NCI-H446 (cell line): ENCODE measurements around the gene AGRN.
"Not testable (repeated sequence)": the region's sequence is repeated elsewhere in the genome, so short reads cannot be mapped to it uniquely, and the experiment has no call there.

ENCODE experiments used
- DNase-seq, 2 experiments: peaks; one replicate each; lab custom pipeline; 2025; lab: John Stamatoyannopoulos, UW

Gene AGRN

GRCh38 chr1:1001057-1001783, 18.7 kb upstream of the AGRN start:
- DNase-seq = peak in 1 of 2 experiments; percentile 60

GRCh38 chr1:1003618-1004419, 16.1 kb upstream of the AGRN start:
- no peak for DNase-seq

DNA sequence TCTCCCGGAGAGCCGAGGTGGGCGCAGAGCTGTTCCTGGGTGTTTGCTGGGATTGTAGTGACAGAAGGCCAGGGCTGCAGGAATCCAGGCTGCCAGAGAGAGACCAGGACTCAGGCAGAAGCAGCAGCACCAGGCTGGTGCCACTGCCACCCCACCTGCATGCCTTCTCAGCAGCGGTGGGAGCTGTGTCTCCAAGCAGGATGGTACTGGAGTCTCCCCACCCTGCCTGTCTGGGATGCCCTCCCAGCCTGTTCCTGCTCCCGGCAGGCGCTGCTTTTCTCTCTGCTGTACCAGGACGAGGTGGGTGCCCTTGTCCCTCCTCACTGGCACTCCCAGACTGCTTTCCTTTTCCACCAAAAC, 15.5 kb upstream of the AGRN start:
- DNase-seq = no peak

DNA sequence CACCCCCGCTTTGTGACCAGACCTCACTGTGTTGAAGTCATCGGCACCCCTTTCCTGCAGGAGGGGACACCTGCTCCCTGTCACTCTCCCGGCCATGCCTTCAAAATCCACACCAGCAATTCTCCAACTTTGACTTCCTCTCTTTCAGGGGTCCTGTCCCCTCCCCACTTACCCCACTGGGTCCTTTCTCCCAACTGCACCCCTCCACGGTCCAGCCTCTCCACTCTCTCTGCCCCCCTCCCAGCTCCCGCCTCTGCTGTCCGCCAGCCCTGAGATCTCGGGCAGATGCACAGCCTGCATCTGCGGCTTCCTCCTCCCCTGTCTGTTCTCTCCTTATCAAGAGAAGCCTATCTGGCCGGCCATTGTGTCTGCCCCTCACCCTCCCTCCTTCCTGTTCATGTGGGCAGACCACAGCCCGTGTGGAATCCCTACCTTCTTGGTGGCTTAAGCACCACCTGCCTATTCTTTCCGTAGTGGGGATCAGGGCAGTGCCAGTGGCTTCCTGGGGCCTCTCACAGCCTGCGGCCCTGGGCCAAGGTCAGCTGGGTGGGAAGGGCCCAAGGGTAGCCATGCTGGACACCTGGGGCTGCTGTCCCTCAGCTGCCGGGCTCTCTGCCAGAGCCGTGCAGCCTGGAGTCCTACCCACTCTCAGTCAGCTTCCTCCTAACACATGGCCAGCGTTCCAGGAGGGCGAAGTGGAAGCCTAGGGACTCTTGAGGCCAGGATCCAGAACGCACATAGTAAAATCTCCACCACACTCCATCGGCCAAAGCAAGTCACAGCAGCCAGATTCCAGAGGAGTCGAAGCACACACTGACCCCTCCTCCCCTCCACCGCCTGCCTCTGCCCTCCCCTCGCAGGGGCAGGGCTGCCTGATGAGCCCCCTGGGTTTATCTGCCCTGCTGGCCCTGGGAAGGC, 14.9 kb upstream of the AGRN start:
- DNase-seq = no peak

GRCh38 chr1:1005774-1006304, 14.1 kb upstream of the AGRN start:
- DNase-seq = no peak

GRCh38 chr1:1006305-1007159, 13.4 kb upstream of the AGRN start:
- no peak for DNase-seq

GRCh38 chr1:1010131-1010530, 9.8 kb upstream of the AGRN start:
- DNase-seq = not testable (repeated sequence)

- DNase-seq = no peak
These were observed 8.4 kb upstream of the AGRN start for GRCh38 chr1:1011396-1011949.

- not testable (repeated sequence) for DNase-seq
These were observed 7.2 kb upstream of the AGRN start for GRCh38 chr1:1012736-1013104.

DNA sequence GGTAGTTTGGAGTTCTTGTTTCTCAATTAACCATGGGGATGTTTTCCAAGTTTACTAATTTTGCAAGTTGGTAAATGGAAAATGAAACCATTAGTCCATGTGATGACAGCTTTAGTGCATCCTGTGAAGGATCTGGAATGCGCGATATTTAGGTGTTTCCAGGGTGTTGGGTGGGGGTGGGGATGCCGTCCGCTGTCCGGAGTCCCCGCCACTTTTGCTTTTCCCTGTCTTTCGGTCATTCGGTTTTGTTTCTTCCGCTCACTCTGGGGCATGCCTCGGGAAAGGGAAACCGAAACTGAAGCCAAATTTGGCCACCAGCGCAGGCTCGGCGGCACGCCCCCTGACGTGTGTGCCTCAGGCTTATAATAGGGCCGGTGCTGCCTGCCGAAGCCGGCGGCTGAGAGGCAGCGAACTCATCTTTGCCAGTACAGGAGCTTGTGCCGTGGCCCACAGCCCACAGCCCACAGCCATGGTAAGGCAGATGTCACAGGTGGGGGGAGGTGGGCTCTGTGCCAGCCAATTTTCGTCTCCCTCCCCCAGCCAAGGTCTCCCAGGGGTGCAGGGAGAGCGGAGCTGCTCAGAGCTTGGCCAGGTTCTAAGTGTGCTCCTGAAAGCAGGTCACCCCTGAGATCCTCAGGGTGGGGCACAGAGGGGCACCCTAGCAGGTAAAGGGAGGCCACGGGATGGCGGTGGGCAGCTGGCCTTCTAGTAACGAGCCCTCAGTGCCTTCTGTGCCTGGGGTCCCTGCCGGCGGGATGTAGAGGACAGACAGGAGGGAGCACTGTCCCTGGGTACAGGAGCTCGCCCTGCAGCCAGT, 6.6 kb upstream of the AGRN start, which contains the start of gene ISG15:
Gene ISG15 (plus strand): TSS at position 393 of the 817 bp plus-strand sequence. CDS start 77 bp downstream, at position 470.
- DNase-seq = peak in 1 of 2 experiments; percentile 57

- no peak for DNase-seq
These were observed 5.8 kb upstream of the AGRN start for GRCh38 chr1:1013922-1014648.

DNA sequence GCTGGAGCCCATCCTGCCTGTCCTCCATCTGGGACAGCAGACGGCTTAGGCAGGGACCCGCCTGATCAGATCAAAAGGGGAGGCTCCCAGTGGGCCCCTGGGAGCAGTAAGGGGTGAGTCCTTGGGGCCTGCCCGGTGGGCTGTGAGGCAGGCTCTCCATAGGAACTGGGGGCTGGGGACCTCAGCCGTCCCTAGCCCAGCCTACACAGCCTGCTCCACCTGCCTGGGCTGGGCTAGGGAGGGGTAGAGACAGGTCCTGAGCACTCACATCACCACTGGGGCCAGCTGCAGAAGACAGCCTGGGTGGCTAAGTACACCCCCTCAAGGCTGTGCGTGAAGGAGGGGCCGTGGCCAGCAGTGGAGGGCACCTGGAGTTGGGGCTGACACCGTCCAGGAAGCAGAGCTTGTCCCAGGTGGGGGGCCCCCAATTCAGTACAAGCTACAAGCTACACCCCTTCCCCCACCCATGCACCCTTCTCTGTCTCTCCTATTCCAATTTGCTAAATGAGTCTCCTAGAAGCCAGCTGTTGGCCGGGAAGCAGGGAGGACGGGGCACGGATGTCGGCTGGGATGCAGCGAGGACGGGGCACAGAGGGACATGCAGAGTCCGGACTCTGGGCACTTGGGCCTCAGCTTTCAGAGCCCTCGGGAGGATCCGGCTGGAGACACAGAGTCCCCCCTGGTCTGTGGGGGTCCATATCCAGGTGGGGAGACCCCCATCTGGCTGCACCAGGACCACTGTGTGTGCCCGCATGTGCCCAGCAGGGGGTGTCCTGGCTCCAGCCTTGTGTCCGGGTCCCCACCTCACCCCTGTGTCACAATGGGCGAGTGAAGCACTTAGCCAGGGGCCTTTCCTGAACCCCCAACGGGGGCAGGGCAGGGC, 4.9 kb upstream of the AGRN start:
- DNase-seq = no peak

DNA sequence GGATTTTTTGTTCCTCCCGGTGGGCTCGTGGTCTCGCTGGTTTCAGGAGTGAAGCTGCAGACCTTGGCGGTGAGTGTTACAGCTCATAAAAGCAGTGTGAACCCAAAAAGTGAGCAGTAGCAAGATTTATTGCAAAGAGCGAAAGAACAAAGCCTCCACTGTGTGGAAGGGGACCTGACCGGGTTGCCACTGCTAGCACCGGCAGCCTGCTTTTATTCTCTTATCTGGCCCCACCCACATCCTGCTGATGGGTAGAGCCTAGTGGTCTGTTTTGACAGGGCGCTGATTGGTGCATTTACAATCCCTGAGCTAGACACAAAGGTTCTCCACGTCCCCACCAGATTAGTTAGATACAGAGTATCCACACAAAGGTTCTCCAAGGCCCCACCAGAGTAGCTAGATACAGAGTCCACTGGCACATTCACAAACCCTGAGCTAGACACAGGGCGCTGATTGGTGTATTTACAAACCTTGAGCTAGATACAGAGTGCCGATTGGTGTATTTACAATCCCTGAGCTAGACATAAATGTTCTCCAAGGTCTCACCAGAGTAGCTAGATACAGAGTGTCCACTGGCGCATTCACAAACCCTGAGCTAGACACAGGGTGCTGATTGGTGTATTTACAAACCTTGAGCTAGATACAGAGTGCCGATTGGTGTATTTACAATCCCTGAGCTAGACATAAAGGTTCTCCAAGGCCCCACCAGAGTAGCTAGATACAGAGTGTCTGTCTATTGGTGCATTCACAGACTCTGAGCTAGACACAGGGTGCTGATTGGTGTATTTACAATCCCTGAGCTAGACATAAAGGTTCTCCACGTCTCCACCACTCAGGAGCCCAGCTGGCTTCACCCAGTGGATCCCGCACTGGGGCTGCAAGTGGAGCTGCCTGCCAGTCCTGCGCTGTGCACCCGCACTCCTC, 2.3 kb upstream of the AGRN start:
- not testable (repeated sequence) for DNase-seq

GRCh38 chr1:1018321-1018685, 1.6 kb upstream of the AGRN start:
- not testable (repeated sequence) for DNase-seq

- peak; percentile 66 to 93 for DNase-seq
These were observed 559 bp upstream of the AGRN start for GRCh38 chr1:1019122-1019999.

DNA sequence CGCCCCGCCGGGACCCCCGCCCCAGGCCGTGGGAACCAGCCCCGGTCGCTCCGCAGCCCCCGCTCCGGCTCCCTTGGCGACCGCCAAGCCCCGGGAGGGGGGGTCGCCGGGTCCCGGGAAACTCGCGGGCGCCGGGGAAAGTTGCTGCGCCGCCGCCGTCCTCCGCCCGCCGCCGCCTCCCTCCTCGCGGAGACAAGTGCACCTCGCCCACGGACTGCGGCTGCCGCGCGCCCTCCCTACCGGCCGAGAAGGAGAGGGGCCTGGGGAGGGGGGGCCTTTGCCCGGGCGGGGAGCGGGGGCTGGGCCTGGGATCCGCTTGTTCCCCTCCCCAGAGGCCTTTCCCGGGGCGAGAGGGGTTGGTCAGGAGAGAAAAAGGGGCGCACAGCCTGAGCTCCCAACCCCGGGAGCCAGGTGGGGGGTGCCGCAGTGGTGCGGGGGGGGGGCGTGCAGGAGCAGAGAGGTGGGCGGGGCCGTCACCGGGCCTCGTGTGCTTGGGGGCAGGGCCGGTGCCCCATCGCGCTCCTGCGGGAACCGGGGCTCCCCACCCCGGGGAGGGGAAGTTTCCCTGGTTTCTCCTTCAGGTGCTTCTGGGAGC, 592 bp downstream of the AGRN start:
- DNase-seq = no peak
